Lower leg skin (tissue), 4 donors: ENCODE data around the gene LDB2. TPM values are rescaled to one million over a fixed set of nuclear protein-coding genes. Genes with fewer than 3 reads are reported as not detected.

Experiments
- DNase-seq, 2 donors: peaks; one replicate each; pipeline ENCODE4 v3.0.0-alpha.2; 2019; ENCODE audit warnings: low spot score in 2 of 2
- H3K4me3 ChIP-seq: fragments of 200-600 bp; sonication (generic); 2 replicates; pipeline ENCODE4 v1.5.1; 2017; ENCODE audit warnings: mild to moderate bottlenecking, low read depth; ENCODE audit not compliant: poor library complexity, severe bottlenecking
- CTCF ChIP-seq, 3 donors: fragments of 450-650 bp; IDR thresholded peaks; one replicate each; pipeline ENCODE4 v1.5.1; 2016; ENCODE audit warnings: antibody characterized with exemption in 3 of 3, mild to moderate bottlenecking in 3 of 3, moderate library complexity in 2 of 3
- POLR2A ChIP-seq, 2 donors: fragments of 450-650 bp; IDR thresholded peaks; one replicate each; pipeline ENCODE4 v1.6.1; 2016 to 2017; ENCODE audit warnings: antibody characterized with exemption in 2 of 2, mild to moderate bottlenecking in 1 of 2, moderate library complexity in 1 of 2
- WGBS, 2 donors: methylation state at CpG; one replicate each; pipeline ENCODE4 v1.1.5; 2018; 5-methylcytosine and 5-hydroxymethylcytosine counted together
- intact Hi-C: fragments of 100-400 bp; cut with DNase I; formaldehyde crosslinking; loops from one replicate; pipeline ENCODE4 v1.15.0; 2023; ENCODE audit warnings: low total_unique reads
- total RNA-seq, 4 donors: library from RNA; depleted of rRNA; stranded (reverse); fragments of >200 nt; gene quantifications; one replicate each; pipeline ENCODE4 v1.1.0, GENCODE V29; 2016

LDB2 gene
- total RNA-seq, 4 donors from 2014 or later: 5.4 to 14.0 (median 7.8) TPM

- 64 to 68% methylated on average over 1 of the region's 1 CpG for WGBS, 2 donors
- no peak for DNase-seq
- TF ChIP-seq POLR2A (IDR thresholded peaks at IDR 0.05): no peak
- no peak for TF ChIP-seq CTCF (IDR thresholded peaks at IDR 0.05)
- intact Hi-C loops: no loop called here
- no peak overlapping the region for H3K4me3 ChIP-seq
Observed at GRCh38 chr4:16466581-16466980, 431.9 kb downstream of the LDB2 start.

DNA sequence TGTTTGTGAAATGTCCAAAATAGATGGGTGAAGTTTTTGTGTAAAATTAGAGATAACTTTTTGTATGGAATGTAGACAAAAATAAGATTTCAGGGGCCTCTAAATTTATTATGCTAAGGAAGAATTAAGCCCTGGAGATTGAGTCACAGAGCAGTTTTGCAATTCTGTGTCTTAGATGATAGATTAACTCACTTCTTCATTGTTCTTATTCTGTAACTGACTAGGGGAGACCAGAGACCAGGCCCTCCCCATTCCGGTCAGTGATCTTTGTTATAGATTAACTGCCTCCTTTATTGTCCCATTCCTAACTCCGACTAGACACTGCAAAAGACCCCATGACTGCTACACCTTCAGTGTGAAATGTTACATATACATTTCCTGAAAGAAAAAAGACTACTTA, 433.8 kb downstream of the LDB2 start:
- TF ChIP-seq CTCF (IDR thresholded peaks at IDR 0.05) (no peak), POLR2A (IDR thresholded peaks at IDR 0.05) (no peak)
- intact Hi-C loops: no loop called here
- DNase-seq: no peak
- H3K4me3 ChIP-seq: no peak overlapping the region
- WGBS, 2 donors: 88 to 90% methylated on average over 2 of the region's 2 CpGs

GRCh38 chr4:16462656-16463055, 435.8 kb downstream of the LDB2 start:
- intact Hi-C loops: no loop called here
- WGBS, 2 donors: 80% methylated on average over 3 of the region's 3 CpGs
- TF ChIP-seq CTCF (IDR thresholded peaks at IDR 0.05): no peak
- no peak for TF ChIP-seq POLR2A (IDR thresholded peaks at IDR 0.05)
- no peak overlapping the region for H3K4me3 ChIP-seq
- no peak for DNase-seq

DNA sequence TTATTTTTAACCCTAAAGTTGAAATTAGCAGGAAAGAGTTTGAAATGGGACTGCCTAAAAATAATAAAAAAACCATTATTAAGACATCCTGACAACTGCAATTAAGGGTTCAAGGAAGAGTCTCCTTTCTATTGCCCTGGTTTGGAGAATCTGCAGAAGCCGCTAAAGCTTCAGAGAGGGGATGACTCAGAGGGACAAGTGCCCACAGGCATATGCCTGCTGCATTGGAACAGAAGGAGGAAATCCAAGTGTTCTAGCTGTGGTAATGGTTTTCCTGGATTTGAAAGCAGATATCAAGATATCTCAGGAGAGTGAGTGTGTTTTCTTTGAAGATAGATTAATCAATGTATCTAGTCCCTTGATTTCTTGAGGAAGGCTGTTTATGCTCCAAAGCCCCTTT, 437.1 kb downstream of the LDB2 start:
- H3K4me3 ChIP-seq: no peak overlapping the region
- WGBS, 2 donors: 14 to 26% methylated on average over 1 of the region's 1 CpG
- TF ChIP-seq POLR2A (IDR thresholded peaks at IDR 0.05) (no peak), CTCF (IDR thresholded peaks at IDR 0.05) (no peak)
- DNase-seq: no peak
- intact Hi-C loops: no loop called here

DNA sequence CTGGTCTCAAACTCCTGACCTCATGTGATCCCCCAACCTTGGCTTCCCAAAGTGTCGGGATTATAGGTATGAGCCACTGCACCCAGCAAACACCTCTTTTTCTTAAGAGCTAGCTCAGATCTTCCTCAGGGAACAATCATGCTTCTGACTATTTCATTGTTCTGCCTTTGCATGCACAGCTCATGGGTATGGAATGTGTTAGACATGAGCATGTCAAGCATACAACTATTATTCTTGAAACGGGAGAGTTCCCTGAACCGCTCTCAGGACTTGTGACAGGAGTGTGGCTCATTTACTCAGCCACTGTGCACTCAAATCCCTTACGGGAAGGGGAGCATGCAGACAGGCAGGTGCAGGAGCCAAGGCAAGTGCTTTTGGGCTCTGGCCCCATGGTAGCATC, 440.5 kb downstream of the LDB2 start:
- TF ChIP-seq CTCF (IDR thresholded peaks at IDR 0.05) (no peak), POLR2A (IDR thresholded peaks at IDR 0.05) (no peak)

More for the DNA sequence above, 440.5 kb downstream of the LDB2 start:
- DNase-seq: no peak
- WGBS, 2 donors: 81 to 92% methylated on average over 4 of the region's 4 CpGs
- intact Hi-C loops: no loop called here
- H3K4me3 ChIP-seq: no peak overlapping the region
